Measurements from ENCODE around the gene GALNS. TPM values are rescaled to one million over a fixed set of nuclear protein-coding genes. Genes with fewer than 3 reads are reported as not detected.
"Not testable (repeated sequence)": the region's sequence is repeated elsewhere in the genome, so short reads cannot be mapped to it uniquely, and the experiment has no call there.

GALNS gene
- total RNA-seq, 3 donors from 2014 or later = 16.2 to 29.5 (median 17.9) TPM

- no peaks in the 10 kb centered on the region for H3K27me3 ChIP-seq
- H3K36me3 ChIP-seq = no peaks in the 10 kb centered on the region
- no peak overlapping the region for H3K4me3 ChIP-seq
- intact Hi-C loops (cut with DNase I; ENCODE audit: low total_unique reads) = no loop called here
- H3K27ac ChIP-seq = no peak overlapping the region
- DNase-seq (ENCODE audit: low spot score in 2 of 2) = no peak
- TF ChIP-seq POLR2A (IDR thresholded peaks at IDR 0.05) = no peak
- TF ChIP-seq POLR2AphosphoS5 (IDR thresholded peaks at IDR 0.05) = no peak
- no peak for TF ChIP-seq CTCF (IDR thresholded peaks at IDR 0.05)
- H3K4me1 ChIP-seq = no peaks in the 10 kb centered on the region
- no peaks in the 10 kb centered on the region for H3K9me3 ChIP-seq
Observed at GRCh38 chr16:88825146-88825545, 31.6 kb downstream of the GALNS start.

- Histone ChIP-seq H3K9me3 (no peaks in the 10 kb centered on the region), H3K4me1 (no peaks in the 10 kb centered on the region), H3K4me3 (no peak overlapping the region), H3K27me3 (no peaks in the 10 kb centered on the region), H3K36me3 (no peaks in the 10 kb centered on the region), H3K27ac (no peak overlapping the region)
- intact Hi-C loops (cut with DNase I; ENCODE audit: low total_unique reads) = no loop called here
- DNase-seq (ENCODE audit: low spot score in 2 of 2) = no peak
- no peak for TF ChIP-seq CTCF (IDR thresholded peaks at IDR 0.05)
- no peak for TF ChIP-seq POLR2AphosphoS5 (IDR thresholded peaks at IDR 0.05)
- TF ChIP-seq POLR2A (IDR thresholded peaks at IDR 0.05) = no peak
Observed at GRCh38 chr16:88824256-88825077, 32.3 kb downstream of the GALNS start.

GRCh38 chr16:88823646-88824045 is 33.1 kb downstream of the GALNS start:
- H3K4me1 ChIP-seq; H3K27me3 ChIP-seq; H3K27ac ChIP-seq; intact Hi-C loops (cut with DNase I; ENCODE audit: low total_unique reads); DNase-seq (ENCODE audit: low spot score in 2 of 2); H3K36me3 ChIP-seq; H3K4me3 ChIP-seq; H3K9me3 ChIP-seq: not testable (repeated sequence)

GRCh38 chr16:88822281-88823040 is 34.3 kb downstream of the GALNS start:
- no peaks in the 10 kb centered on the region for H3K36me3 ChIP-seq
- no peaks in the 10 kb centered on the region for H3K4me1 ChIP-seq
- H3K27me3 ChIP-seq = no peaks in the 10 kb centered on the region
- no peak overlapping the region for H3K27ac ChIP-seq
- H3K4me3 ChIP-seq = no peak overlapping the region
- intact Hi-C loops (cut with DNase I; ENCODE audit: low total_unique reads) = no loop called here
- H3K9me3 ChIP-seq = no peaks in the 10 kb centered on the region
- TF ChIP-seq POLR2AphosphoS5 (IDR thresholded peaks at IDR 0.05) (no peak), POLR2A (IDR thresholded peaks at IDR 0.05) (no peak), CTCF (IDR thresholded peaks at IDR 0.05) (no peak)
- no peak for DNase-seq (ENCODE audit: low spot score in 2 of 2)

- intact Hi-C loops (cut with DNase I; ENCODE audit: low total_unique reads) = no loop called here
- Histone ChIP-seq H3K4me1 (no peaks in the 10 kb centered on the region), H3K4me3 (no peak overlapping the region), H3K36me3 (no peaks in the 10 kb centered on the region), H3K9me3 (no peaks in the 10 kb centered on the region), H3K27me3 (no peaks in the 10 kb centered on the region), H3K27ac (no peak overlapping the region)
- no peak for DNase-seq (ENCODE audit: low spot score in 2 of 2)
- TF ChIP-seq POLR2AphosphoS5 (IDR thresholded peaks at IDR 0.05) (no peak), CTCF (IDR thresholded peaks at IDR 0.05) (no peak)
Observed at GRCh38 chr16:88821168-88821850, 35.4 kb downstream of the GALNS start.
